H1 (cell line): ENCODE measurements around the gene SH3PXD2B.

Experiments used
- EP300 ChIP-seq, 2 experiments: IDR thresholded peaks; 1 replicate in 1 of 2; 2 replicates in 1 of 2; pipeline ENCODE4 v1.6.1; 2011 to 2012; ENCODE audit warnings: low read depth in 2 of 2, low read length in 2 of 2, mild to moderate bottlenecking in 2 of 2, borderline replicate concordance in 1 of 2, inconsistent platforms in 1 of 2, moderate library complexity in 1 of 2
- POLR2A ChIP-seq, 2 experiments: IDR thresholded peaks; 1 replicate in 1 of 2; 2 replicates in 1 of 2; pipeline ENCODE4 v1.6.1; 2011; ENCODE audit warnings: low read depth in 2 of 2, low read length in 2 of 2, mild to moderate bottlenecking in 2 of 2; ENCODE audit errors: control extremely low read depth in 1 of 2
- SIRT6 ChIP-seq: IDR thresholded peaks from one replicate; pipeline ENCODE4 v1.7.1; 2012; ENCODE audit warnings: low read length, inconsistent platforms
- TF ChIP-seq, protein P1 (sequence below), 3 experiments: IDR thresholded peaks; 1 replicate in 2 of 3; 2 replicates in 1 of 3; pipeline versions ENCODE4 v1.5.1 to v1.6.1; 2011; ENCODE audit warnings: low read length in 3 of 3, mild to moderate bottlenecking in 3 of 3, inconsistent platforms in 2 of 3, low read depth in 1 of 3, moderate library complexity in 1 of 3; ENCODE audit not compliant: insufficient read depth in 1 of 3; ENCODE audit errors: control extremely low read depth in 1 of 3
- TF ChIP-seq, protein P2 (sequence below): IDR thresholded peaks from 2 replicates; pipeline ENCODE4 v1.6.1; 2012; ENCODE audit warnings: low read length, inconsistent platforms

DNA sequence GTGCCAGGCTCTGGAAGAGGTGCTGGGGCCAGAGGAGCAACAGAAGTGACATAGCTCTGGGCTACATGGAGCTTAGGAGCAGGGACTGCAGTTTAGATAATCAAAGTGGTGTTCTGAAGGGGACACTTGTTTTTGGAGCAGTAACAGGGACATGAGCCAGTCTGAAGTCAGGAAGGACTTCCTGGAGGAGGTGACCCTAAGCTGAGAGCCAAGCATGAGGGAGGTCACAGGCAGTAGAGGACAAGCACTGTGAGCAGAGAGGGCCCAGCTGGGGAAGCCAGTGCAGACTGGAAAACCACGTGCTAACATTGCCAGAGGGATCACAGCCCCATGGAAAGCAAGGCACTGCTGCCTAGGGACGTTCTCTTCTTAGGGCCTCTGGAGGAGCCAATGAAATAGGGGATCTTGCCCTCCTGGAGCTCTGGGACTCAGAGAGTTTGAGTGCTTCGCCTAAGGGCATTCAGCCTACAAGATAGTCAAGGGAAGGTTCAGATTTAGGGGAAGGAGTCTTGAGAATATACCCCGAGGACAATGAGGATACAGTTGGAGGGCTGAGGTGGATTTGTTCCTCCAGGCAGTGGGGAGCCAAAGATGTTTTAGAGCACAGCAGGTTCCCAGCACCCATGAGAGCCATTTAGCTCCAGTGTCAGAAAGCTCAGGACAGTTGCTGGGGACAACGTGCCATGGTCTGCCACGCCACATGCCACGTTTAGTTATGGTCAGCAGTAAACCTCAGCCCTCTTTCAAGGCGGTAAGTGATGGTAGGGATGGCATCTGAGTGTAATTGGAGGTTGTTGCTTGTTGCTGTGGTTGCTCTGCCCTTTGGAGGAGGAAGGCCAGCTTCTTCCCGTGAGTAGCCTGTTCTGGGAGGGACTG, 40.5 kb upstream of the SH3PXD2B start:
- TF ChIP-seq EP300 (IDR thresholded peaks at IDR 0.05; ENCODE audit: borderline replicate concordance in 1 of 2, low read depth in 2 of 2, low read length in 2 of 2) (no peak), POLR2A (IDR thresholded peaks at IDR 0.05; ENCODE audit: control extremely low read depth in 1 of 2, low read depth in 2 of 2, low read length in 2 of 2) (no peak), SIRT6 (no peak)
- TF ChIP-seq, protein P1, sequence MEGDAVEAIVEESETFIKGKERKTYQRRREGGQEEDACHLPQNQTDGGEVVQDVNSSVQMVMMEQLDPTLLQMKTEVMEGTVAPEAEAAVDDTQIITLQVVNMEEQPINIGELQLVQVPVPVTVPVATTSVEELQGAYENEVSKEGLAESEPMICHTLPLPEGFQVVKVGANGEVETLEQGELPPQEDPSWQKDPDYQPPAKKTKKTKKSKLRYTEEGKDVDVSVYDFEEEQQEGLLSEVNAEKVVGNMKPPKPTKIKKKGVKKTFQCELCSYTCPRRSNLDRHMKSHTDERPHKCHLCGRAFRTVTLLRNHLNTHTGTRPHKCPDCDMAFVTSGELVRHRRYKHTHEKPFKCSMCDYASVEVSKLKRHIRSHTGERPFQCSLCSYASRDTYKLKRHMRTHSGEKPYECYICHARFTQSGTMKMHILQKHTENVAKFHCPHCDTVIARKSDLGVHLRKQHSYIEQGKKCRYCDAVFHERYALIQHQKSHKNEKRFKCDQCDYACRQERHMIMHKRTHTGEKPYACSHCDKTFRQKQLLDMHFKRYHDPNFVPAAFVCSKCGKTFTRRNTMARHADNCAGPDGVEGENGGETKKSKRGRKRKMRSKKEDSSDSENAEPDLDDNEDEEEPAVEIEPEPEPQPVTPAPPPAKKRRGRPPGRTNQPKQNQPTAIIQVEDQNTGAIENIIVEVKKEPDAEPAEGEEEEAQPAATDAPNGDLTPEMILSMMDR (IDR thresholded peaks at IDR 0.05; ENCODE audit: control extremely low read depth in 1 of 3, insufficient read depth in 1 of 3, low read depth in 1 of 3, low read length in 3 of 3): no peak
- TF ChIP-seq, protein P2, sequence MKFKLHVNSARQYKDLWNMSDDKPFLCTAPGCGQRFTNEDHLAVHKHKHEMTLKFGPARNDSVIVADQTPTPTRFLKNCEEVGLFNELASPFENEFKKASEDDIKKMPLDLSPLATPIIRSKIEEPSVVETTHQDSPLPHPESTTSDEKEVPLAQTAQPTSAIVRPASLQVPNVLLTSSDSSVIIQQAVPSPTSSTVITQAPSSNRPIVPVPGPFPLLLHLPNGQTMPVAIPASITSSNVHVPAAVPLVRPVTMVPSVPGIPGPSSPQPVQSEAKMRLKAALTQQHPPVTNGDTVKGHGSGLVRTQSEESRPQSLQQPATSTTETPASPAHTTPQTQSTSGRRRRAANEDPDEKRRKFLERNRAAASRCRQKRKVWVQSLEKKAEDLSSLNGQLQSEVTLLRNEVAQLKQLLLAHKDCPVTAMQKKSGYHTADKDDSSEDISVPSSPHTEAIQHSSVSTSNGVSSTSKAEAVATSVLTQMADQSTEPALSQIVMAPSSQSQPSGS: no peak
